Posterior cingulate gyrus (tissue), 11 donors: ENCODE results near the gene FARP2.
"Not testable (repeated sequence)": the region's sequence is repeated elsewhere in the genome, so short reads cannot be mapped to it uniquely, and the experiment has no call there.

Experiments used
- DNase-seq, 10 donors: peaks; one replicate each; pipeline versions ENCODE4 v3.0.0 to v3.0.0-alpha.2; 2020 to 2021; ENCODE audit warnings: mixed read lengths in 3 of 10
- intact Hi-C: fragments of 100-400 bp; cut with DNase I; formaldehyde crosslinking; loops from one replicate; pipeline ENCODE4 v1.15.1; 2023

FARP2 gene

GRCh38 chr2:241392753-241393152 is 36.7 kb downstream of the FARP2 start:
- DNase-seq, intact Hi-C loops: not testable (repeated sequence)

- intact Hi-C loops, result no loop called here
- DNase-seq, result no peak
Observed at GRCh38 chr2:241393524-241394196, 37.6 kb downstream of the FARP2 start.

GRCh38 chr2:241396809-241397208 is 40.7 kb downstream of the FARP2 start:
- intact Hi-C loops, DNase-seq: not testable (repeated sequence)

- DNase-seq, result no peak
- intact Hi-C loops, result no loop called here
Observed at GRCh38 chr2:241399941-241400922, 44.1 kb downstream of the FARP2 start.

- intact Hi-C loops, result no loop called here
- no peak for DNase-seq
Observed at GRCh38 chr2:241408849-241409248, 52.8 kb downstream of the FARP2 start.

GRCh38 chr2:241410739-241411176 is 54.7 kb downstream of the FARP2 start:
- peak in 7 of 10 donors; percentile 30 to 95 (median 62) for DNase-seq

GRCh38 chr2:241412144-241412543 is 56.1 kb downstream of the FARP2 start:
- intact Hi-C loops, result no loop called here
- no peak for DNase-seq

More at GRCh38 chr2:241410739-241411176, 54.7 kb downstream of the FARP2 start:
- intact Hi-C loops, result no loop called here

- DNase-seq, intact Hi-C loops: not testable (repeated sequence)
Observed at GRCh38 chr2:241413501-241413900, 57.4 kb downstream of the FARP2 start.

- intact Hi-C loops, result no loop called here
- no peak for DNase-seq
Observed at GRCh38 chr2:241413929-241414580, 58.0 kb downstream of the FARP2 start.

GRCh38 chr2:241415196-241415595 is 59.1 kb downstream of the FARP2 start:
- intact Hi-C loops, result no loop called here
- DNase-seq, result no peak

GRCh38 chr2:241417626-241418025 is 61.5 kb downstream of the FARP2 start:
- DNase-seq, result no peak
- intact Hi-C loops, result no loop called here

- intact Hi-C loops, result no loop called here
- DNase-seq, result no peak
Observed at GRCh38 chr2:241421330-241421729, 65.2 kb downstream of the FARP2 start.

- intact Hi-C loops, DNase-seq: not testable (repeated sequence)
Observed at GRCh38 chr2:241421942-241422341, 65.9 kb downstream of the FARP2 start.

GRCh38 chr2:241422350-241422749 is 66.3 kb downstream of the FARP2 start:
- DNase-seq, result no peak
- intact Hi-C loops, result no loop called here

GRCh38 chr2:241423489-241423888 is 67.4 kb downstream of the FARP2 start:
- DNase-seq, intact Hi-C loops: not testable (repeated sequence)

GRCh38 chr2:241425368-241425767 is 69.3 kb downstream of the FARP2 start:
- intact Hi-C loops, result no loop called here
- no peak for DNase-seq

- no peak for DNase-seq
- intact Hi-C loops, result no loop called here
Observed at GRCh38 chr2:241430178-241430577, 74.1 kb downstream of the FARP2 start.

- no peak for DNase-seq
- intact Hi-C loops, result no loop called here
Observed at GRCh38 chr2:241432824-241433448, 76.9 kb downstream of the FARP2 start.

- DNase-seq, result no peak
- intact Hi-C loops, result no loop called here
Observed at GRCh38 chr2:241437179-241437578, 81.1 kb downstream of the FARP2 start.

GRCh38 chr2:241441492-241441891 is 85.4 kb downstream of the FARP2 start:
- intact Hi-C loops, result no loop called here

More at GRCh38 chr2:241441492-241441891, 85.4 kb downstream of the FARP2 start:
- DNase-seq, result no peak
